Breast epithelium (tissue), 4 donors: Measurements from ENCODE around the gene PITX2. TPM values are rescaled to one million over a fixed set of nuclear protein-coding genes. Genes with fewer than 3 reads are reported as not detected.

ENCODE experiments used
- DNase-seq, 2 donors: peaks; one replicate each; pipeline ENCODE4 v3.0.0-alpha.2; 2019; ENCODE audit warnings: low spot score in 2 of 2
- H3K27ac ChIP-seq, 2 donors: fragments of 200-600 bp; sonication (generic) in 1 of 2; one replicate each; pipeline ENCODE4 v1.5.1; 2016 to 2019; ENCODE audit warnings: mild to moderate bottlenecking in 1 of 2
- H3K27me3 ChIP-seq, 2 donors: fragments of 200-600 bp; sonication (generic) in 1 of 2; one replicate each; pipeline versions ENCODE4 v1.5.1 to v1.6.0; 2017 to 2019; ENCODE audit warnings: control low read depth in 1 of 2, mild to moderate bottlenecking in 1 of 2
- H3K36me3 ChIP-seq: fragments of 200-600 bp; one replicate; pipeline ENCODE4 v1.5.1; 2019
- H3K4me1 ChIP-seq, 2 donors: fragments of 200-600 bp; sonication (generic); one replicate each; pipeline ENCODE4 v1.5.1; 2016 to 2019; ENCODE audit warnings: control low read depth in 1 of 2
- H3K4me3 ChIP-seq, 3 donors: fragments of 200-600 bp; sonication (generic); 1 replicate in 2 of 3; 2 replicates in 1 of 3; pipeline ENCODE4 v1.5.1; 2016 to 2019; ENCODE audit warnings: mild to moderate bottlenecking in 3 of 3, moderate library complexity in 2 of 3
- H3K9me3 ChIP-seq, 2 donors: fragments of 200-600 bp; sonication (generic) in 1 of 2; one replicate each; pipeline ENCODE4 v1.5.1; 2016 to 2019; ENCODE audit warnings: control low read depth in 1 of 2
- POLR2A ChIP-seq: fragments of 450-650 bp; IDR thresholded peaks from one replicate; pipeline ENCODE4 v1.6.1; 2016; ENCODE audit warnings: antibody characterized with exemption, mild to moderate bottlenecking, moderate library complexity
- POLR2AphosphoS5 ChIP-seq, 3 donors: sonication (generic); formaldehyde crosslinking; IDR thresholded peaks; one replicate each; pipeline ENCODE4 v1.6.1; 2017; ENCODE audit warnings: antibody characterized with exemption in 3 of 3
- intact Hi-C: fragments of 100-400 bp; cut with DNase I; formaldehyde crosslinking; loops from one replicate; pipeline ENCODE4 v1.15.1; 2023; ENCODE audit warnings: low total_unique reads
- total RNA-seq, 3 donors: library from RNA; depleted of rRNA; stranded (reverse); fragments of >200 nt; gene quantifications; one replicate each; pipeline ENCODE4 v1.1.0, GENCODE V29; 2016
- TF ChIP-seq, protein P1 (sequence below), 3 donors: fragments of 450-650 bp; IDR thresholded peaks; one replicate each; pipeline ENCODE4 v1.5.1; 2016 to 2017; ENCODE audit warnings: antibody characterized with exemption in 3 of 3, mild to moderate bottlenecking in 3 of 3, moderate library complexity in 3 of 3

Gene PITX2
- total RNA-seq, 3 donors from 2014 or later, result 0.33 to 2.6 TPM; not detected in 1

DNA sequence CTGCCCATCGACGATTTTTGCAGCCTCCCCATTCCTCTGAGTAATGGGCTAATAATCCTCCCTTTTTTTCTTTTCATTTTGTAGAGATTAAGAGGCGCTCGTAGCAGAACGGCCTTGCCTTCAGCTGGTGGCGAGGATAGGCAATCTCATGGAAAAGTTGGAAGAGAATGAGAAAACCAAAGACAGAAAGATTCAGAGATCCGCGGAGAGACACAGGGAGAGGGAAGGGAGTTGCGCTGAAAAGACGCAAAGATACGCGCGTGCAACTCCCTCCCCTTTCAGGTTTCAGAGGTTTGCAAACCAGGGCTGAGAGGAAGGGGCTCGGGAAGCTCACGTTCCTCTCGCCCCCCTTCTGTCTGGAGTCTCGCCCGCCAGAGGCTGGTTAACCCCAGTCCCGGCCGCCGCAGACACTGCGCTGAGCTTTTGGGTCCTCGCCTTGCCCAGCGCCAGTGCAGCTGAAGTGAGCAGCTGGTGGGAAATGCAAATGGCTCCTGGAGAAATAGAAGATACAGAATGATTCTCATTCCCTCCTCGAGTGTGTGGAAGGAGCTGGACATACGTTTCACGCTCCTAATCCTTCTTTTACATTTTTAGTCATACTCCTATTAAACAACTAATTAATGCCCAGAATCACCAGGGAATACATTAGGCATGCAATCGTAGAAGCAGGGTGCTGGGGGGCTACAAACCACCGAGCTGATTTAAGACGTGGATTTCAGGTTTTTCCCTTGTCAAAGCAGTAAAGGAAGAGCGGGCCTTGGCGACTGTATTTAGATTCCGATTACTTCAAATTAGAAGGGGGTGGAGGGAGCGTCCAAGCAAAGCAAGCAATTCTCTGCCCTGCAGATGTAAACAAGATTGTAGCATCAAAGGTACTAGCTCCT, 16.6 kb upstream of the PITX2 start:
- Histone ChIP-seq H3K4me1 (no peaks in the 10 kb centered on the region), H3K4me3 (no peak overlapping the region), H3K27me3 (peaks cover 0 to 91% of the 10 kb centered on the region in 2 donors), H3K36me3 (no peaks in the 10 kb centered on the region), H3K27ac (no peak overlapping the region), H3K9me3 (no peaks in the 10 kb centered on the region)
- no peak for TF ChIP-seq POLR2AphosphoS5 (IDR thresholded peaks at IDR 0.05)
- TF ChIP-seq, protein P1, sequence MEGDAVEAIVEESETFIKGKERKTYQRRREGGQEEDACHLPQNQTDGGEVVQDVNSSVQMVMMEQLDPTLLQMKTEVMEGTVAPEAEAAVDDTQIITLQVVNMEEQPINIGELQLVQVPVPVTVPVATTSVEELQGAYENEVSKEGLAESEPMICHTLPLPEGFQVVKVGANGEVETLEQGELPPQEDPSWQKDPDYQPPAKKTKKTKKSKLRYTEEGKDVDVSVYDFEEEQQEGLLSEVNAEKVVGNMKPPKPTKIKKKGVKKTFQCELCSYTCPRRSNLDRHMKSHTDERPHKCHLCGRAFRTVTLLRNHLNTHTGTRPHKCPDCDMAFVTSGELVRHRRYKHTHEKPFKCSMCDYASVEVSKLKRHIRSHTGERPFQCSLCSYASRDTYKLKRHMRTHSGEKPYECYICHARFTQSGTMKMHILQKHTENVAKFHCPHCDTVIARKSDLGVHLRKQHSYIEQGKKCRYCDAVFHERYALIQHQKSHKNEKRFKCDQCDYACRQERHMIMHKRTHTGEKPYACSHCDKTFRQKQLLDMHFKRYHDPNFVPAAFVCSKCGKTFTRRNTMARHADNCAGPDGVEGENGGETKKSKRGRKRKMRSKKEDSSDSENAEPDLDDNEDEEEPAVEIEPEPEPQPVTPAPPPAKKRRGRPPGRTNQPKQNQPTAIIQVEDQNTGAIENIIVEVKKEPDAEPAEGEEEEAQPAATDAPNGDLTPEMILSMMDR (IDR thresholded peaks at IDR 0.05), result no peak
- TF ChIP-seq POLR2A, result no peak
- intact Hi-C loops, result loop anchor here (10.0 kb wide), 1 partner anchor 645 kb away; no protein-coding TSS in a partner anchor
- DNase-seq, result no peak

DNA sequence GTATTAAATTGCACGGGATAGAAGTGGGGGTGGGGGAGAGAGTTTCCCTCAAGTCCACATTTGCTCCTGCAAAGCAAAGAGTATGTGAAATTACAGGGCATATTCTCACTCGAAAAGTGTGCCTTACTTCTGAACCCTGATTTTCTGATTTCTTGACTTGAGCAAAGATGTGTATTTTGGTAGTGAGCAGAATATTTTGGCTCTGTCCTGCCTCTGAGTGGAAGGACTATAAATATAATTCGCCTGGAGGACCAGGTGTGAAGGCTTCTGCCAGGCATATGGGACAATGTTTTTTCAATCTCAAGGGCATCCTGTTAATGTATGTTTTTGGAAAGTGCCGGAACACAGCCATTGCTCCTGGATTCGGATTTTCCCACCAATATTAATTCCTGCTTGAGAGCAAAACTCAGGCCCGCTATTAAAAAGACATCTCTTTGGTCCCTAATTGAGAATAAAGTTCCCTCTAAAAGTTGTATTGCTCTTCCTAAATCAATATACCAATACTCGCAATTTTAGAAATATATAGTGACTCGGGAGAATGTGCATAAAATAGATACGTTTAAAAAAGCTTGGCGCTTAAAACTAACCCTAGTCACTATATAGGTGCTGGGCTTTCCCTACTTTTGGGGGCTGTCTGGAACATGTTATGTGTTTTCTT, 15.3 kb upstream of the PITX2 start:
- no peak for DNase-seq
- H3K9me3 ChIP-seq, result no peaks in the 10 kb centered on the region
- H3K27me3 ChIP-seq, result peaks cover 2 to 97% of the 10 kb centered on the region in 2 donors
- H3K4me3 ChIP-seq, result no peak overlapping the region
- intact Hi-C loops, result loop anchor here (10.0 kb wide), 1 partner anchor 647 kb away; no protein-coding TSS in a partner anchor
- TF ChIP-seq, protein P1 (IDR thresholded peaks at IDR 0.05), result no peak
- TF ChIP-seq POLR2AphosphoS5 (IDR thresholded peaks at IDR 0.05) (no peak), POLR2A (no peak)
- H3K27ac ChIP-seq, result no peak overlapping the region
- no peaks in the 10 kb centered on the region for H3K4me1 ChIP-seq
- H3K36me3 ChIP-seq, result no peaks in the 10 kb centered on the region

DNA sequence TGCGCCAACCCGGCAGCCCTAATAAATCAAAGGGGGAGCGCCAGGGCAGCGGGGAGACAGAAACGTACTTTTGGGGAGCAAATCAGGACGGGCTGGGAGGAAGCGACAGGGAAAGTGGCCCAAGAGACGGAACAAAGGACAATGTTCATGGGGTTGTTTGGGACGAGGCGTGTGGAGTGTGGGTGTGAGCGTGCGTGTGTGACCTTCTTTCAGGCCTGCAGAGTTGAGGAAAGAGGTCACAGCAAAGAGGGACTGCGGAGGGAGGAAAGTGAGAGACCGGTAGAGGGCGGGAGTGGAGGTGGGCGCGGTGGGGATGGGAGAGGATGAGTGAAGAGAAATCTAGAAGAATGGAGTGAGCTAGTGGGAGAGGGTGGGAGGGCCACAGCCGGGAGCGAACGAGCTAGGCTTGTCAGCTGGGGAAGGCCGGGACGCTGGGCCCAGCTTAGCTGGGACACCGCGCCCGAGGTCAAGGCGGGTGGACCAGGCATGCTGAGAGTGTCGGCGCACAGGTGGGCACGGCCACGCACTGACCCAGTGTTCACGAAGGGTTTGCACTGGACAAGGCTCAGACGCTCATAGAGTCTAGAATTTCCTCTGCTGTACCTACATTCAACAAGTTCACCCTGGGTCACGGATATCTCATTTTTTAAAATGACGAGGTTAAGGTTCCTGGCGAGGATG, 14.7 kb upstream of the PITX2 start:
- H3K4me1 ChIP-seq, result peaks cover 0 to under 1% of the 10 kb centered on the region in 2 donors
- H3K27ac ChIP-seq, result no peak overlapping the region
- no peak for DNase-seq
- intact Hi-C loops, result loop anchor here (10.0 kb wide), 1 partner anchor 647 kb away; no protein-coding TSS in a partner anchor
- H3K4me3 ChIP-seq, result peak overlapping the region; percentile 24 to 62 (median 40)
- H3K9me3 ChIP-seq, result no peaks in the 10 kb centered on the region
- TF ChIP-seq POLR2A (no peak), POLR2AphosphoS5 (IDR thresholded peaks at IDR 0.05) (no peak)
- TF ChIP-seq, protein P1 (IDR thresholded peaks at IDR 0.05), result no peak
- H3K36me3 ChIP-seq, result no peaks in the 10 kb centered on the region
- H3K27me3 ChIP-seq, result peaks cover 7 to 98% of the 10 kb centered on the region in 2 donors

DNA sequence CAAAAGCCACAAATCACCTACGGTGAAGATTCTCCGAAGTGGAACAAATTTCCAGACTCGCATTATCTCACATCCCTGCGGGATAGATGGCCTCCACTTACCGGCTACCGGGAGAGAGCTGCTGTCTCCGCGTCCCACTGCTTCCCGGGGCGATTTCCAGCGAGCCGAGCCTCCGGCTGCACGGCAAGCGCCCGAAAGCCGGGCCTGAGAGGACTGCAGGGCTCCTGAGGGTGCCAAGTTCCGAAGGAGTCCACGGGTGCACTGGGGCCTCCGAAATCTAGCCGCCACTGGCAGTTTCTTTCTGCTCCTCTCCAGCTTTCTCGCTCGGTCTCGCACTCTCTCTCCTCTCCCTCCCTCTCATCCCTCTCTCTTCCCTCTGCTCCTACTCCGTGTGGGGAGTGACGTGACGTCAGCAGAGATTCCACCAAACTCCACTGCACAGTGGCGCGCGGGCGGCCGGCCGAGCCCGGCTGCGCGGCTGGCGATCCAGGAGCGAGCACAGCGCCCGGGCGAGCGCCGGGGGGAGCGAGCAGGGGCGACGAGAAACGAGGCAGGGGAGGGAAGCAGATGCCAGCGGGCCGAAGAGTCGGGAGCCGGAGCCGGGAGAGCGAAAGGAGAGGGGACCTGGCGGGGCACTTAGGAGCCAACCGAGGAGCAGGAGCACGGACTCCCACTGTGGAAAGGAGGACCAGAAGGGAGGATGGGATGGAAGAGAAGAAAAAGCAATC, 14.0 kb upstream of the PITX2 start:
- no peaks in the 10 kb centered on the region for H3K9me3 ChIP-seq
- intact Hi-C loops, result loop anchor here (1.0 to 10.0 kb wide), 2 partner anchors 27 to 648 kb away; no protein-coding TSS in a partner anchor
- H3K27ac ChIP-seq, result no peak overlapping the region
- TF ChIP-seq POLR2AphosphoS5 (IDR thresholded peaks at IDR 0.05) (no peak), POLR2A (no peak)
- TF ChIP-seq, protein P1 (IDR thresholded peaks at IDR 0.05), result no peak
- peaks cover 10 to 99% of the 10 kb centered on the region in 2 donors for H3K27me3 ChIP-seq
- no peaks in the 10 kb centered on the region for H3K36me3 ChIP-seq
- H3K4me3 ChIP-seq, result peak overlapping the region; percentile 24 to 62 (median 40)
- peaks cover 2 to 6% of the 10 kb centered on the region in 2 donors for H3K4me1 ChIP-seq
- no peak for DNase-seq
